Ishikawa (cell line): ENCODE measurements around the gene ERBB4.

Experiments
- CEBPB ChIP-seq: IDR thresholded peaks from 2 replicates; pipeline ENCODE4 v1.6.1; 2012
- CREB1 ChIP-seq: IDR thresholded peaks from 2 replicates; pipeline ENCODE4 v1.6.1; 2012; ENCODE audit warnings: low read depth
- EGR1 ChIP-seq: IDR thresholded peaks from 2 replicates; pipeline ENCODE4 v1.6.1; 2012
- EP300 ChIP-seq: IDR thresholded peaks from 2 replicates; pipeline ENCODE4 v1.6.1; 2012; ENCODE audit warnings: borderline replicate concordance
- FOXM1 ChIP-seq: IDR thresholded peaks from 2 replicates; pipeline ENCODE4 v1.6.1; 2012; ENCODE audit warnings: low read depth, borderline replicate concordance
- MAX ChIP-seq: IDR thresholded peaks from 2 replicates; pipeline ENCODE4 v1.6.1; 2012
- NFIC ChIP-seq: IDR thresholded peaks from 2 replicates; pipeline ENCODE4 v1.6.1; 2012
- RAD21 ChIP-seq: IDR thresholded peaks from 2 replicates; pipeline ENCODE4 v1.6.1; 2012; ENCODE audit warnings: low read depth
- REST ChIP-seq: IDR thresholded peaks from 2 replicates; pipeline ENCODE4 v1.6.1; 2012; ENCODE audit warnings: low read depth, mild to moderate bottlenecking
- TAF1 ChIP-seq: IDR thresholded peaks from 2 replicates; pipeline ENCODE4 v1.6.1; 2012; ENCODE audit warnings: low read depth, mild to moderate bottlenecking
- TCF12 ChIP-seq: IDR thresholded peaks from 2 replicates; pipeline ENCODE4 v1.6.1; 2012; ENCODE audit warnings: low read depth
- TEAD4 ChIP-seq: IDR thresholded peaks from 2 replicates; pipeline ENCODE4 v1.6.1; 2012
- USF1 ChIP-seq: IDR thresholded peaks from 2 replicates; pipeline ENCODE4 v1.6.1; 2012
- YY1 ChIP-seq: IDR thresholded peaks from 2 replicates; pipeline ENCODE4 v1.6.1; 2012; ENCODE audit warnings: low read depth
- ZBTB7A ChIP-seq: IDR thresholded peaks from 2 replicates; pipeline ENCODE4 v1.6.1; 2012; ENCODE audit warnings: low read depth

Gene ERBB4

GRCh38 chr2:212066546-212066945 is 472.1 kb downstream of the ERBB4 start:
- TF ChIP-seq TEAD4 (no peak), USF1 (no peak), EGR1 (no peak), MAX (no peak), EP300 (no peak), TAF1 (no peak), RAD21 (no peak), YY1 (no peak), NFIC (no peak), CEBPB (no peak), TCF12 (no peak), REST (no peak), CREB1 (no peak), ZBTB7A (no peak), FOXM1 (no peak)

- no peak for TF ChIP-seq ZBTB7A
- TF ChIP-seq TAF1: no peak
- no peak for TF ChIP-seq FOXM1
- TF ChIP-seq MAX: no peak
- no peak for TF ChIP-seq TEAD4
- TF ChIP-seq RAD21: no peak
- no peak for TF ChIP-seq YY1
- TF ChIP-seq CREB1: no peak
- TF ChIP-seq NFIC: no peak
- no peak for TF ChIP-seq TCF12
- TF ChIP-seq EGR1: no peak
- no peak for TF ChIP-seq USF1
Observed at GRCh38 chr2:212064318-212064717, 474.3 kb downstream of the ERBB4 start.

GRCh38 chr2:212052412-212053159 is 486.0 kb downstream of the ERBB4 start:
- no peak for TF ChIP-seq CEBPB
- TF ChIP-seq TAF1: no peak
- TF ChIP-seq RAD21: no peak
- no peak for TF ChIP-seq ZBTB7A
- no peak for TF ChIP-seq EGR1
- TF ChIP-seq EP300: no peak
- TF ChIP-seq USF1: no peak
- TF ChIP-seq NFIC: no peak
- no peak for TF ChIP-seq CREB1
- TF ChIP-seq TEAD4: no peak
- no peak for TF ChIP-seq MAX
- no peak for TF ChIP-seq TCF12
- TF ChIP-seq YY1: no peak
- TF ChIP-seq FOXM1: no peak
- TF ChIP-seq REST: no peak

GRCh38 chr2:212050871-212051270 is 487.7 kb downstream of the ERBB4 start:
- TF ChIP-seq MAX (no peak), CEBPB (no peak), TEAD4 (no peak), RAD21 (no peak), USF1 (no peak), TAF1 (no peak), YY1 (no peak), REST (no peak), ZBTB7A (no peak), EP300 (no peak), CREB1 (no peak), FOXM1 (no peak), NFIC (no peak), TCF12 (no peak), EGR1 (no peak)
